ENCODE results near the gene CD46. TPM values are rescaled to one million over a fixed set of nuclear protein-coding genes. Genes with fewer than 3 reads are reported as not detected.

The CD46 gene
- total RNA-seq, 1 experiment from 2014 or later, result 152 TPM

DNA sequence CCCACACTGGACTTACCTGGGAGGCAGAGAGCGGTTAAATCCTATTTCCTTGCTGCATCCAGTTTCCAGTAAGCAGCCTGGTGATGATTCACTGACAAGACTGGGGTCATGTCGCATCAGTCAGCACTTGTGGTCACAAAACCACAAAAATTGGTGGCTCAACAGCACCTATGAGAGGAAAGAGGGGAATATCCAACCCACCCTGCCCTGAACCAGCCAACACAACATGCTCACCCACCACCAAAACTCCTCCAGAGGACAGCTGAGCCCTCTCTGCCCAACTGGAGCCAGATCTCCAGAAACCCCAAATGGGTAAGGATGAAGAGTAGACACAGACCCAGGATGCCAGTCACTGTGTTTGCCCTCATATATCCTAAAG, 64.0 kb downstream of the CD46 start:
- Histone ChIP-seq H3K9ac (ENCODE audit: low read length) (no peak overlapping the region), H3K4me3 (ENCODE audit: low read length) (no peak overlapping the region), H3K36me3 (ENCODE audit: insufficient read depth, low read length) (peaks cover 69% of the 10 kb centered on the region), H3K4me1 (ENCODE audit: low read length) (peaks cover 88% of the 10 kb centered on the region), H3K27me3 (ENCODE audit: low read length) (no peaks in the 10 kb centered on the region), H2AFZ (ENCODE audit: low read length) (no peak overlapping the region), H3K79me2 (ENCODE audit: low read length) (peaks cover 93% of the 10 kb centered on the region), H4K20me1 (ENCODE audit: insufficient read depth, low read depth, low read length) (peaks cover 88% of the 10 kb centered on the region), H3K27ac (ENCODE audit: low read length) (no peak overlapping the region), H3K4me2 (ENCODE audit: low read depth, low read length, poor library complexity, severe bottlenecking) (no peak overlapping the region), H3K9me3 (ENCODE audit: low read length) (no peaks in the 10 kb centered on the region), H3K9me2 (replicated peaks; ENCODE audit: insufficient read depth, low read length) (no peaks in the 10 kb centered on the region)
- no peak for DNase-seq

DNA sequence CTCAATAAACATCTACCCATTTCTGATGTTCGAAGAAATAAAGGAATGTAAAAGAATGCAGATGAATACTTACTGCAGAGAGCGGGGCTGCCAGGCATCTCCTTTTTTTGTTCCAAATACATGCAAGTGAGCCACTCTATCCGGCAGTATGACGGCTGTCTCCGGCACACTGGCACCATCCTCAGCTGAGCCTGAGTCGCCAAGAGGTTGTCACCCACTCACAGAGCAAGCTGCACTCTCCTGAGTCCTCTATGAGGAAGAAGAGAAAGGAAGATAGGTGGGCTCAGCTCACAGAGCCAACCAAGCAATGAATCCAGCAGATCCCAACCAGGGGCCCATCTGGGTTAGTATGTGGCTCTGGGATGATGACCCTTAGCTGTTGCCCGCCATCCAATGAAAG, 65.3 kb downstream of the CD46 start:
- H3K9me3 ChIP-seq (ENCODE audit: low read length), result no peaks in the 10 kb centered on the region
- H4K20me1 ChIP-seq (ENCODE audit: insufficient read depth, low read depth, low read length), result peaks cover 93% of the 10 kb centered on the region
- no peak overlapping the region for H3K4me2 ChIP-seq (ENCODE audit: low read depth, low read length, poor library complexity, severe bottlenecking)
- no peaks in the 10 kb centered on the region for H3K9me2 ChIP-seq (replicated peaks; ENCODE audit: insufficient read depth, low read length)
- H3K79me2 ChIP-seq (ENCODE audit: low read length), result peaks cover 98% of the 10 kb centered on the region
- no peak overlapping the region for H3K9ac ChIP-seq (ENCODE audit: low read length)
- no peaks in the 10 kb centered on the region for H3K27me3 ChIP-seq (ENCODE audit: low read length)
- no peak overlapping the region for H2AFZ ChIP-seq (ENCODE audit: low read length)
- DNase-seq, result no peak
- peaks cover 82% of the 10 kb centered on the region for H3K4me1 ChIP-seq (ENCODE audit: low read length)
- peaks cover 64% of the 10 kb centered on the region for H3K36me3 ChIP-seq (ENCODE audit: insufficient read depth, low read length)
- no peak overlapping the region for H3K27ac ChIP-seq (ENCODE audit: low read length)
- H3K4me3 ChIP-seq (ENCODE audit: low read length), result no peak overlapping the region

DNA sequence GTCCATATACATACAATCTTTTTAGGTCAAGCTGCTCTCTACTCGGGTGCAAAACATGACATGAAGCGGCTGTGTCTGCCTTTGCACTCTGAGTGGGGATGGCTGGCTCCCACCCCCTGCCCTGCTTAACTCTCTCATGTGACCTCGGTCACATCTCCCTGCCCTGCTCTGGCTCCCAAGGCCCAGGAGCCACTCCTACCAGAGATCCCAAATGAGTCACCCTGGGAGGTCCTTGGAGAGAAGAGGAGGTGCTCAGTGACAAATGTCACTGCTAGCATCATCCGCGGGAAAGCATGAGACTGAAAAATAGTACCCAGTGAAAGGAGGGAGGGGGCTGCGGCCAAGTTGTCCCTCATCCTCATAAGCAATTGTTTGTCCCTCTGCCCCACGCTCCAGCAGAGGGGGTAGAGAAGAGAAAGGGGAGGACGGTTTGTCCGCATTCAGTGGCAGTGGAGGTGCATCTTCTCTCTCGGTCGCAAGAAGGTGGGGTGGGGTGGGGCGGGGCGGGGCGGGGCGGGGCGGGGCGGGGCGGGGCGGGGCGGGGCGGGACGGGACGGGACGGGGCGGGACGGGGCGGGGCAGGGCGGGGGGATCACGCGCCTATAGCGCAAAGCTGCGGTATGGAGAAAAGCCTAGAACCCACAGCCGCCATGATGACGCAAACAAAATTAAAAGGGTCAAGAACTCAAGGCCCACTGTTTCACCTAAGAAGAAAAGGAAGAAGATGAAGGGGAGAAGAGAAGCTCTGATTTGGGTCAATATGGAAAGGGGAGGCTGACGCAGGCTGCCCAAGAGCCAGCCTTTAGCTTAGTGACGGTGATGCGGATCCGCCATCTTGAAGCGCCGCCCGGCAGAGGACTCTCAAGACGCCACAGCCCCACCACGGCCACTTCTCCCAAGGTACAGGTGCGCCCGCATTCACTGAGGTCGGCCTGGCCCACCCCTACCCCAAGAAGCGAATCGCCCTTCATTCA, 66.2 kb downstream of the CD46 start:
- Histone ChIP-seq H3K27ac (ENCODE audit: low read length) (no peak overlapping the region), H3K79me2 (ENCODE audit: low read length) (peaks cover 95% of the 10 kb centered on the region), H3K4me3 (ENCODE audit: low read length) (no peak overlapping the region), H2AFZ (ENCODE audit: low read length) (no peak overlapping the region), H3K9me2 (replicated peaks; ENCODE audit: insufficient read depth, low read length) (no peaks in the 10 kb centered on the region), H4K20me1 (ENCODE audit: insufficient read depth, low read depth, low read length) (peaks cover 85% of the 10 kb centered on the region), H3K36me3 (ENCODE audit: insufficient read depth, low read length) (peaks cover 55% of the 10 kb centered on the region), H3K4me2 (ENCODE audit: low read depth, low read length, poor library complexity, severe bottlenecking) (no peak overlapping the region), H3K9me3 (ENCODE audit: low read length) (no peaks in the 10 kb centered on the region), H3K9ac (ENCODE audit: low read length) (no peak overlapping the region), H3K27me3 (ENCODE audit: low read length) (no peaks in the 10 kb centered on the region), H3K4me1 (ENCODE audit: low read length) (peaks cover 80% of the 10 kb centered on the region)
- no peak for DNase-seq

DNA sequence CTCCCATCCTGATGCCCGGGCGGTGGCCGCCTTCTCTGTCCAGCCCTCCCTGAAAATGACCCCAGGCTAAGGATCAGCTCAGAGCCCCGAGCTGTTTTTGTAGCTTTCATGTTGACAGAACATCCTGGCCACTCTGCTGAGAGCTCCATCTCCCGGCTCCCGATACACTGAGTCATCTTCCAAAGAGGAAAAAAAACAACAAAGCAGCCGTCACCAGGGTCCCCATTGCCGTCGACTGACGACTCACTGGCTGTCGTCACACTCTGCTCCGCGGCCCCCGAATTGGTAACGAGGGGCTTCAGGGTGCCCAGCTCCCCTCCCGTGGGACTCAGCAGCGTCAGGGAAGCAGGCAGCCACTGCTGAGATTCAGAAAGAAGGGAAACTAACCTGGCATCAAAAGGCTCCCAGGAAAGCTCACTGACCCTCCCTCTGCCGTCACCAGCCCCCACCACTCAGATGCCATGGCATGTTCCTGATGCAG, 67.2 kb downstream of the CD46 start:
- Histone ChIP-seq H3K4me1 (ENCODE audit: low read length) (peaks cover 80% of the 10 kb centered on the region), H3K4me3 (ENCODE audit: low read length) (no peak overlapping the region), H3K9me2 (replicated peaks; ENCODE audit: insufficient read depth, low read length) (no peaks in the 10 kb centered on the region), H2AFZ (ENCODE audit: low read length) (no peak overlapping the region), H3K9ac (ENCODE audit: low read length) (no peak overlapping the region), H3K9me3 (ENCODE audit: low read length) (no peaks in the 10 kb centered on the region), H4K20me1 (ENCODE audit: insufficient read depth, low read depth, low read length) (peaks cover 77% of the 10 kb centered on the region), H3K27ac (ENCODE audit: low read length) (no peak overlapping the region), H3K36me3 (ENCODE audit: insufficient read depth, low read length) (peaks cover 55% of the 10 kb centered on the region), H3K79me2 (ENCODE audit: low read length) (peaks cover 91% of the 10 kb centered on the region), H3K4me2 (ENCODE audit: low read depth, low read length, poor library complexity, severe bottlenecking) (no peak overlapping the region), H3K27me3 (ENCODE audit: low read length) (no peaks in the 10 kb centered on the region)
- DNase-seq, result no peak

DNA sequence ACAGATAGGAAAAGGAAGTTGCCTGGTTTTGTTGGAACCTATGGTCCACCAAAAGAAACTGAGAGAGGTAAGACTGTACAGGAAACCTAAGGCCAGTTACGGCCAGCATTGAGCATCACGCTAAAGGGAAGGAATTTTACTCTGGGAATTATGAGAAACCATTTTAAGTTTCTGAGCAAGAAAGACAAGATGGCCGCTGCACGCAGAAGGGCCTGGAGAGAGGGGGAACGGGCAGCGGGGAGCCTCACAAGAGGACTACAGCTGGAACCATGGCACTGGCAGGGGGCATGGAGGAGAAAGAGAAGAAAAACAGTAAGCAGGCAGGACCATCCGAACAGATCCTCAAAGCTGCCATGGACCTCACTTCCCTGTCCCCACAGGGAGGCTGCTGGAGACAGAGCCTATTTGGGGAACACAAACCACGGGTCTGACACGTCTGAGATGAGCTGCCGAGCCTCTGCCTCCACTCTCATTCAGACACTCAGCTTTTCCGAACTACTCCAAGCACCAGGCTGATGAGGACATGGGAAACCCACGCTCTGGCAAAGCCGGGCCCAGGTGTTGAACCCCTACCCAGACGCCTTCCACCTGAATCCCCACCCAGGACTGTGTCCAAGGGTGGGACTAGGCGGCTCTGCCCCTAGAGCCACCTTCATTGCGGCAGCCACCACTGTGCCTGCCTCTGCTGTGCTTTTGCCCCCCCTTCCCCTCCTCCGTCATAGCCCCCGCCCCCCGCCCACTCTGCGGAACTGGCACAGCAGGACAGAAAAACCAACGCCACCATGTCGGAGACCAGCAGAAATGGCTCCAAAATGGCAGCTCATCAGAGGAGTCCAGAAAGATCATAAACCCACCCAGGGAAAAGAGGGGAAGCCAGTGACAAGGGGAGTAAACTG, 69.0 kb downstream of the CD46 start:
- Histone ChIP-seq H3K4me1 (ENCODE audit: low read length) (peaks cover 80% of the 10 kb centered on the region), H3K27ac (ENCODE audit: low read length) (peak overlapping the region; percentile 99), H3K79me2 (ENCODE audit: low read length) (peaks cover 89% of the 10 kb centered on the region), H3K27me3 (ENCODE audit: low read length) (no peaks in the 10 kb centered on the region), H3K4me3 (ENCODE audit: low read length) (peak overlapping the region; percentile 84), H3K9me2 (replicated peaks; ENCODE audit: insufficient read depth, low read length) (no peaks in the 10 kb centered on the region), H4K20me1 (ENCODE audit: insufficient read depth, low read depth, low read length) (peaks cover 59% of the 10 kb centered on the region), H3K9ac (ENCODE audit: low read length) (peak overlapping the region; percentile 90), H3K4me2 (ENCODE audit: low read depth, low read length, poor library complexity, severe bottlenecking) (peak overlapping the region; percentile 95), H3K9me3 (ENCODE audit: low read length) (no peaks in the 10 kb centered on the region), H2AFZ (ENCODE audit: low read length) (no peak overlapping the region), H3K36me3 (ENCODE audit: insufficient read depth, low read length) (peaks cover 37% of the 10 kb centered on the region)
- peak; percentile 62 for DNase-seq

DNA sequence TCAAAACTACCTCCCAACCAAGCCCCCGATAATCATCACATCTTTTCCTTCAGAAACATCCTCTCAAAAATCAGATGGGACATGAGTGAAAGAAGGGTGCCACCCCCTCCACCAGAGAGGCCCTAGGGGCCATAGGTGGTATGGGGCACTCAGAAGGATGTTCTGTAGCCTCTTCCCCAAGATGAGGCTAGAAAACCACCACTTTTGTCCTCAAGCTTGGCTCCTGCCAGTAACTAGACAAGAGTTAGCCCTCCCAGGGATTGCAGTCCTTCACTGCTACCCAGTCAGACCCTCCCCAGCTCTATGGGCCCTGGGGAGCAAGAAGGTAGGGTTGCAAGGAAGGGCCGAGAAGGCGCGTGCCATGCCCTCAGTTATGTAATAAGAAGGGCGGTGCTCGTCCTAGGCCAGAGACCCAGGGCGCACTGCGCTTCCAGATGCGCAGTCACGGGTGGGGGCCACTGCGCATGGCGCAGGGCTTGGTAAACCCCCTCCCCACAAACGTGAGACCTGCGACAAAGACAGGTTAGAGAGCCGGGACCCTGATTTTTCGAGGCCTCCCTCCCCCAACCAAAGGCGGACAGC, 69.7 kb downstream of the CD46 start:
- Histone ChIP-seq H2AFZ (ENCODE audit: low read length) (no peak overlapping the region), H3K79me2 (ENCODE audit: low read length) (peaks cover 82% of the 10 kb centered on the region), H3K4me2 (ENCODE audit: low read depth, low read length, poor library complexity, severe bottlenecking) (peak overlapping the region; percentile 95), H3K4me3 (ENCODE audit: low read length) (peak overlapping the region; percentile 84), H3K9me2 (replicated peaks; ENCODE audit: insufficient read depth, low read length) (no peaks in the 10 kb centered on the region), H3K4me1 (ENCODE audit: low read length) (peaks cover 81% of the 10 kb centered on the region), H3K36me3 (ENCODE audit: insufficient read depth, low read length) (peaks cover 30% of the 10 kb centered on the region), H3K9ac (ENCODE audit: low read length) (peak overlapping the region; percentile 90), H3K27me3 (ENCODE audit: low read length) (no peaks in the 10 kb centered on the region), H3K27ac (ENCODE audit: low read length) (peak overlapping the region; percentile 99), H4K20me1 (ENCODE audit: insufficient read depth, low read depth, low read length) (peaks cover 52% of the 10 kb centered on the region), H3K9me3 (ENCODE audit: low read length) (no peaks in the 10 kb centered on the region)
- DNase-seq, result peak; percentile 63

DNA sequence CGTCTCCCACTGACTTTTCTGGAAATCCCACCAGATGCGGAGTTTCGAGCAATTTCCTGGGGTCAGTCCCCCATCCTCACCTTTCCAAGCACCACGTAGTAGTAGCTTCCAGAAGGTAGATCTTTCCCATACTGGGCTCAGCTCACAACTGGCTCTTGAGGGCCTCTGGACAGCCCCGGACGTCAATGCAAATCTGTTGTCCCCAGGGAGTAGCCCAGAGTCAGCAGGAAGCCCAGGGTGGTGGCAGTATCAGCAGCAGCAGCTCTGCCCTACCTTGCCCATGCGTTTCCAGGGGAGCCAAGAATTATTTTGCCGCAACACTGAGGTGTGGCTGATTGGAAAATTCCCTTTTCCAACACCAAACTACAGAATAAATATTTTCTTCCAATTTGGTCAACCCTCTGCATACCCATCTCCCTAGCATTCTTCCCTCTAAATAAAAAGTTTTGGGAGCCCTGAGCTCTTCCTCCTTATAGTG, 70.3 kb downstream of the CD46 start:
- no peaks in the 10 kb centered on the region for H3K9me2 ChIP-seq (replicated peaks; ENCODE audit: insufficient read depth, low read length)
- H3K9ac ChIP-seq (ENCODE audit: low read length), result peak overlapping the region; percentile 90
- no peak overlapping the region for H2AFZ ChIP-seq (ENCODE audit: low read length)
- no peaks in the 10 kb centered on the region for H3K27me3 ChIP-seq (ENCODE audit: low read length)
- peaks cover 46% of the 10 kb centered on the region for H4K20me1 ChIP-seq (ENCODE audit: insufficient read depth, low read depth, low read length)
- H3K27ac ChIP-seq (ENCODE audit: low read length), result peak overlapping the region; percentile 99
- peaks cover 24% of the 10 kb centered on the region for H3K36me3 ChIP-seq (ENCODE audit: insufficient read depth, low read length)
- peak overlapping the region; percentile 84 for H3K4me3 ChIP-seq (ENCODE audit: low read length)
- peak; percentile 95 for DNase-seq
- H3K9me3 ChIP-seq (ENCODE audit: low read length), result no peaks in the 10 kb centered on the region
- H3K79me2 ChIP-seq (ENCODE audit: low read length), result peaks cover 82% of the 10 kb centered on the region
- peaks cover 81% of the 10 kb centered on the region for H3K4me1 ChIP-seq (ENCODE audit: low read length)
- peak overlapping the region; percentile 95 for H3K4me2 ChIP-seq (ENCODE audit: low read depth, low read length, poor library complexity, severe bottlenecking)
